K562 (cell line): ENCODE measurements around the gene ERICH2. TPM values are rescaled to one million over a fixed set of nuclear protein-coding genes. Genes with fewer than 3 reads are reported as not detected.

ENCODE experiments used
- CHD1 ChIP-seq: fragments of 200-600 bp; sonication (generic); IDR thresholded peaks from one replicate; pipeline ENCODE4 v1.6.1; 2012; ENCODE audit warnings: mild to moderate bottlenecking, moderate library complexity, low read length, inconsistent platforms
- JUND ChIP-seq, 2 experiments: IDR thresholded peaks; 2 replicates in 1 of 2; 3 replicates in 1 of 2; pipeline ENCODE4 v1.6.1; 2011; ENCODE audit warnings: borderline replicate concordance in 2 of 2, low read depth in 2 of 2, low read length in 2 of 2, improper control_type of control experiment in 1 of 2, missing biosample characterization in 1 of 2, missing genetic modification characterization in 1 of 2, missing genetic modification reagents in 1 of 2
- NR2C2 ChIP-seq, 2 experiments: fragments of 200-800 bp in 1 of 2; sonication (Bioruptor generic) in 1 of 2; sonication (generic) in 1 of 2; formaldehyde crosslinking in 1 of 2; IDR thresholded peaks; 2 replicates each; pipeline versions ENCODE4 v1.6.1 to v1.8.0; 2016 to 2022; ENCODE audit warnings: mild to moderate bottlenecking in 1 of 2, missing compliant biosample characterization in 1 of 2, missing genetic modification characterization in 1 of 2, missing genetic modification reagents in 1 of 2
- RCOR1 ChIP-seq, 2 experiments: IDR thresholded peaks; 2 replicates each; pipeline ENCODE4 v1.6.1; 2012; ENCODE audit warnings: low read depth in 2 of 2, low read length in 2 of 2, borderline replicate concordance in 1 of 2, improper control_type of control experiment in 1 of 2
- SMARCA4 ChIP-seq: fragments of 450-650 bp; IDR thresholded peaks from 2 replicates; pipeline ENCODE4 v1.6.1; 2016
- TAL1 ChIP-seq: fragments of 450-650 bp; IDR thresholded peaks from 2 replicates; pipeline ENCODE4 v1.6.1; 2016; ENCODE audit warnings: mild to moderate bottlenecking
- ZNF143 ChIP-seq: sonication (generic); formaldehyde crosslinking; IDR thresholded peaks from 2 replicates; pipeline ENCODE4 v1.9.0; 2022; ENCODE audit warnings: mild to moderate bottlenecking, missing genetic modification reagents
- ZNF324 ChIP-seq: fragments of 250-450 bp; sonication (Bioruptor Pico); IDR thresholded peaks from 2 replicates; pipeline ENCODE4 v1.4.0; 2020; ENCODE audit warnings: mild to moderate bottlenecking
- ZNF408 ChIP-seq: fragments of 250-450 bp; sonication (Bioruptor Pico); IDR thresholded peaks from 2 replicates; pipeline ENCODE4 v1.4.0; 2020; ENCODE audit warnings: low read depth, mild to moderate bottlenecking, moderate library complexity
- ZNF507 ChIP-seq: conservative IDR thresholded peaks from 2 replicates; pipeline ENCODE4 v1.6.1; 2017; ENCODE audit warnings: missing genetic modification characterization, missing compliant biosample characterization
- polyA plus RNA-seq, 8 experiments: library from polyadenylated mRNA; depleted of rRNA in 4 of 8; stranded (reverse) in 5 of 8; unstranded in 3 of 8; fragments of >200 nt; fragmentation: Nextera tagmentation in 2 of 8; fragmentation: Illumina TruSeq in 1 of 8; extraction: Ambion mirVana in 2 of 8; extraction: Trizol in 1 of 8; gene quantifications; 2 replicates each; pipeline versions ENCODE4 v1.2.1 to v1.2.3, GENCODE V29; 2011 to 2014; ENCODE audit warnings: inconsistent platforms in 1 of 8, missing spikeins in 1 of 8
- total RNA-seq, 7 experiments: library from RNA; depleted of rRNA in 6 of 7; stranded (reverse); fragments of >200 nt in 6 of 7; fragmentation: Illumina TruSeq in 2 of 7; extraction: Trizol in 2 of 7; gene quantifications; 2 replicates each; pipeline versions ENCODE4 v1.2.1 to v1.2.3, GENCODE V29; 2011 to 2021; ENCODE audit warnings: low replicate concordance in 1 of 7
- TF ChIP-seq, protein P1 (sequence below): fragments of 450-650 bp; IDR thresholded peaks from 2 replicates; pipeline ENCODE4 v1.6.1; 2016; ENCODE audit warnings: low read depth
- TF ChIP-seq, protein P2 (sequence below): fragments of 250-450 bp; sonication (Bioruptor Pico); IDR thresholded peaks from 2 replicates; pipeline ENCODE4 v1.4.0; 2020; ENCODE audit warnings: borderline replicate concordance
- TF ChIP-seq, protein P3 (sequence below): sonication (generic); formaldehyde crosslinking; IDR thresholded peaks from 2 replicates; pipeline ENCODE4 v1.8.0; 2023; ENCODE audit warnings: mild to moderate bottlenecking, missing genetic modification reagents

The ERICH2 gene
- total and polyA plus RNA-seq, 9 of the 15 experiments (the other 6 are each of a cell fraction or from before 2014, with no cell fraction given), result 0.85 to 2.4 (median 1.6) TPM

DNA sequence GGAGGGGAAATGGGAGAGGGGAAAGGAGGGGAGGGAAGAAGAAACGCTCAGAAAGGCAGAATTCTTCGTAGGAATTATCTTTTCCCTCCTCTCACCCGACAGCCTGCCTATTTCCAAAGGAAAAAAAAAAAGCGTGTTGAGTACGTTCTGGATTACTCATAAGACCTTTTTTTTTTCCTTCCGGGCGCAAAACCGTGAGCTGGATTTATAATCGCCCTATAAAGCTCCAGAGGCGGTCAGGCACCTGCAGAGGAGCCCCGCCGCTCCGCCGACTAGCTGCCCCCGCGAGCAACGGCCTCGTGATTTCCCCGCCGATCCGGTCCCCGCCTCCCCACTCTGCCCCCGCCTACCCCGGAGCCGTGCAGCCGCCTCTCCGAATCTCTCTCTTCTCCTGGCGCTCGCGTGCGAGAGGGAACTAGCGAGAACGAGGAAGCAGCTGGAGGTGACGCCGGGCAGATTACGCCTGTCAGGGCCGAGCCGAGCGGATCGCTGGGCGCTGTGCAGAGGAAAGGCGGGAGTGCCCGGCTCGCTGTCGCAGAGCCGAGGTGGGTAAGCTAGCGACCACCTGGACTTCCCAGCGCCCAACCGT is 46.4 kb downstream of the ERICH2 start, which contains the start of gene GAD1 (continued):
- TF ChIP-seq, protein P1, sequence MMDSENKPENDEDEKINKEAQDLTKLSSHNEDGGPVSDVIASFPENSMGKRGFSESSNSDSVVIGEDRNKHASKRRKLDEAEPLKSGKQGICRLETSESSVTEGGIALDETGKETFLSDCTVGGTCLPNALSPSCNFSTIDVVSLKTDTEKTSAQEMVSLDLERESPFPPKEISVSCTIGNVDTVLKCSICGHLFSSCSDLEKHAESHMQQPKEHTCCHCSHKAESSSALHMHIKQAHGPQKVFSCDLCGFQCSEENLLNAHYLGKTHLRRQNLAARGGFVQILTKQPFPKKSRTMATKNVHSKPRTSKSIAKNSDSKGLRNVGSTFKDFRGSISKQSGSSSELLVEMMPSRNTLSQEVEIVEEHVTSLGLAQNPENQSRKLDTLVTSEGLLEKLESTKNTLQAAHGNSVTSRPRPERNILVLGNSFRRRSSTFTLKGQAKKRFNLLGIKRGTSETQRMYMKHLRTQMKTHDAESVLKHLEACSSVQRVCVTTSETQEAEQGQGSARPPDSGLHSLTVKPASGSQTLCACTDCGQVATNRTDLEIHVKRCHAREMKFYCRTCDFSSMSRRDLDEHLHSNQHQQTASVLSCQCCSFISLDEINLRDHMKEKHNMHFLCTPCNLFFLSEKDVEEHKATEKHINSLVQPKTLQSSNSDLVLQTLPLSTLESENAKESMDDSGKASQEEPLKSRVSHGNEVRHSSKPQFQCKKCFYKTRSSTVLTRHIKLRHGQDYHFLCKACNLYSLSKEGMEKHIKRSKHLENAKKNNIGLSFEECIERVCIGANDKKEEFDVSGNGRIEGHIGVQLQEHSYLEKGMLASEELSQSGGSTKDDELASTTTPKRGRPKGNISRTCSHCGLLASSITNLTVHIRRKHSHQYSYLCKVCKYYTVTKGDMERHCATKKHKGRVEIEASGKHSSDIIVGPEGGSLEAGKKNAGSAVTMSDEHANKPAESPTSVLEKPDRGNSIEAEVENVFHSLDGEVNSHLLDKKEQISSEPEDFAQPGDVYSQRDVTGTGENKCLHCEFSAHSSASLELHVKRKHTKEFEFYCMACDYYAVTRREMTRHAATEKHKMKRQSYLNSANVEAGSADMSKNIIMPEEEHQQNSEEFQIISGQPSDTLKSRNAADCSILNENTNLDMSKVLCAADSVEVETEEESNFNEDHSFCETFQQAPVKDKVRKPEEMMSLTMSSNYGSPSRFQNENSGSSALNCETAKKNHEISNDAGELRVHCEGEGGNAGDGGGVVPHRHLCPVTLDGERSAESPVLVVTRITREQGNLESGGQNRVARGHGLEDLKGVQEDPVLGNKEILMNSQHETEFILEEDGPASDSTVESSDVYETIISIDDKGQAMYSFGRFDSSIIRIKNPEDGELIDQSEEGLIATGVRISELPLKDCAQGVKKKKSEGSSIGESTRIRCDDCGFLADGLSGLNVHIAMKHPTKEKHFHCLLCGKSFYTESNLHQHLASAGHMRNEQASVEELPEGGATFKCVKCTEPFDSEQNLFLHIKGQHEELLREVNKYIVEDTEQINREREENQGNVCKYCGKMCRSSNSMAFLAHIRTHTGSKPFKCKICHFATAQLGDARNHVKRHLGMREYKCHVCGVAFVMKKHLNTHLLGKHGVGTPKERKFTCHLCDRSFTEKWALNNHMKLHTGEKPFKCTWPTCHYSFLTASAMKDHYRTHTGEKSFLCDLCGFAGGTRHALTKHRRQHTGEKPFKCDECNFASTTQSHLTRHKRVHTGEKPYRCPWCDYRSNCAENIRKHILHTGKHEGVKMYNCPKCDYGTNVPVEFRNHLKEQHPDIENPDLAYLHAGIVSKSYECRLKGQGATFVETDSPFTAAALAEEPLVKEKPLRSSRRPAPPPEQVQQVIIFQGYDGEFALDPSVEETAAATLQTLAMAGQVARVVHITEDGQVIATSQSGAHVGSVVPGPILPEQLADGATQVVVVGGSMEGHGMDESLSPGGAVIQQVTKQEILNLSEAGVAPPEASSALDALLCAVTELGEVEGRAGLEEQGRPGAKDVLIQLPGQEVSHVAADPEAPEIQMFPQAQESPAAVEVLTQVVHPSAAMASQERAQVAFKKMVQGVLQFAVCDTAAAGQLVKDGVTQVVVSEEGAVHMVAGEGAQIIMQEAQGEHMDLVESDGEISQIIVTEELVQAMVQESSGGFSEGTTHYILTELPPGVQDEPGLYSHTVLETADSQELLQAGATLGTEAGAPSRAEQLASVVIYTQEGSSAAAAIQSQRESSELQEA, result no peak
- TF ChIP-seq SMARCA4, result 0 out of 2 replicates have a peak, but pooled peaks have one; percentile 12
- no peak for TF ChIP-seq ZNF143 (CRISPR knock-in tag)
- TF ChIP-seq ZNF408 (CRISPR knock-in tag), result no peak
- no peak for TF ChIP-seq CHD1
- no peak for TF ChIP-seq ZNF507
- no peak for TF ChIP-seq TAL1
- TF ChIP-seq RCOR1 (IDR thresholded peaks at IDR 0.05; ENCODE audit: borderline replicate concordance in 1 of 2, low read depth in 2 of 2, low read length in 2 of 2), result peak in 1 of 2 experiments; percentile 47; a peak in 1 of 4 replicates
- TF ChIP-seq JUND (IDR thresholded peaks at IDR 0.05; ENCODE audit: borderline replicate concordance, low read depth, low read length), result peak; percentile 37
- TF ChIP-seq JUND (tag; IDR thresholded peaks at IDR 0.05; ENCODE audit: borderline replicate concordance, low read depth, low read length), result peak; percentile 9; the same call in 1 of the 3 replicates
- TF ChIP-seq, protein P2, sequence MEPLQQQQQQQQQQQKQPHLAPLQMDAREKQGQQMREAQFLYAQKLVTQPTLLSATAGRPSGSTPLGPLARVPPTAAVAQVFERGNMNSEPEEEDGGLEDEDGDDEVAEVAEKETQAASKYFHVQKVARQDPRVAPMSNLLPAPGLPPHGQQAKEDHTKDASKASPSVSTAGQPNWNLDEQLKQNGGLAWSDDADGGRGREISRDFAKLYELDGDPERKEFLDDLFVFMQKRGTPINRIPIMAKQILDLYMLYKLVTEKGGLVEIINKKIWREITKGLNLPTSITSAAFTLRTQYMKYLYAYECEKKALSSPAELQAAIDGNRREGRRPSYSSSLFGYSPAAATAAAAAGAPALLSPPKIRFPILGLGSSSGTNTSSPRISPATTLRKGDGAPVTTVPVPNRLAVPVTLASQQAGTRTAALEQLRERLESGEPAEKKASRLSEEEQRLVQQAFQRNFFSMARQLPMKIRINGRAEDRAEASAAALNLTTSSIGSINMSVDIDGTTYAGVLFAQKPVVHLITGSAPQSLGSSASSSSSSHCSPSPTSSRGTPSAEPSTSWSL (CRISPR knock-in tag), result no peak
- TF ChIP-seq ZNF324 (CRISPR knock-in tag), result no peak
- TF ChIP-seq, protein P3, sequence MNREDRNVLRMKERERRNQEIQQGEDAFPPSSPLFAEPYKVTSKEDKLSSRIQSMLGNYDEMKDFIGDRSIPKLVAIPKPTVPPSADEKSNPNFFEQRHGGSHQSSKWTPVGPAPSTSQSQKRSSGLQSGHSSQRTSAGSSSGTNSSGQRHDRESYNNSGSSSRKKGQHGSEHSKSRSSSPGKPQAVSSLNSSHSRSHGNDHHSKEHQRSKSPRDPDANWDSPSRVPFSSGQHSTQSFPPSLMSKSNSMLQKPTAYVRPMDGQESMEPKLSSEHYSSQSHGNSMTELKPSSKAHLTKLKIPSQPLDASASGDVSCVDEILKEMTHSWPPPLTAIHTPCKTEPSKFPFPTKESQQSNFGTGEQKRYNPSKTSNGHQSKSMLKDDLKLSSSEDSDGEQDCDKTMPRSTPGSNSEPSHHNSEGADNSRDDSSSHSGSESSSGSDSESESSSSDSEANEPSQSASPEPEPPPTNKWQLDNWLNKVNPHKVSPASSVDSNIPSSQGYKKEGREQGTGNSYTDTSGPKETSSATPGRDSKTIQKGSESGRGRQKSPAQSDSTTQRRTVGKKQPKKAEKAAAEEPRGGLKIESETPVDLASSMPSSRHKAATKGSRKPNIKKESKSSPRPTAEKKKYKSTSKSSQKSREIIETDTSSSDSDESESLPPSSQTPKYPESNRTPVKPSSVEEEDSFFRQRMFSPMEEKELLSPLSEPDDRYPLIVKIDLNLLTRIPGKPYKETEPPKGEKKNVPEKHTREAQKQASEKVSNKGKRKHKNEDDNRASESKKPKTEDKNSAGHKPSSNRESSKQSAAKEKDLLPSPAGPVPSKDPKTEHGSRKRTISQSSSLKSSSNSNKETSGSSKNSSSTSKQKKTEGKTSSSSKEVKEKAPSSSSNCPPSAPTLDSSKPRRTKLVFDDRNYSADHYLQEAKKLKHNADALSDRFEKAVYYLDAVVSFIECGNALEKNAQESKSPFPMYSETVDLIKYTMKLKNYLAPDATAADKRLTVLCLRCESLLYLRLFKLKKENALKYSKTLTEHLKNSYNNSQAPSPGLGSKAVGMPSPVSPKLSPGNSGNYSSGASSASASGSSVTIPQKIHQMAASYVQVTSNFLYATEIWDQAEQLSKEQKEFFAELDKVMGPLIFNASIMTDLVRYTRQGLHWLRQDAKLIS (CRISPR knock-in tag), result no peak
- 0 out of 2 replicates have a peak, but pooled peaks have one; percentile 55 for TF ChIP-seq NR2C2 (CRISPR knock-in tag; IDR thresholded peaks at IDR 0.05)
- peak; percentile 36; the same call in 1 of the 2 replicates for TF ChIP-seq NR2C2 (tag; IDR thresholded peaks at IDR 0.05)
